ENCODE data around the gene CASP7.

CASP7 gene

GRCh38 chr10:113666682-113667252 is 12.9 kb upstream of the CASP7 start:
- peak; percentile 64 for DNase-seq (ENCODE audit: low read depth)

- DNase-seq (ENCODE audit: low read depth): peak; percentile 75
Observed at GRCh38 chr10:113680190-113681111, 739 bp downstream of the CASP7 start.

- DNase-seq (ENCODE audit: low read depth): no peak
Observed at GRCh38 chr10:113681533-113682470, 2.1 kb downstream of the CASP7 start.

GRCh38 chr10:113683300-113683699 is 3.6 kb downstream of the CASP7 start:
- DNase-seq (ENCODE audit: low read depth): no peak

GRCh38 chr10:113686028-113686427 is 6.3 kb downstream of the CASP7 start:
- DNase-seq (ENCODE audit: low read depth): no peak

- no peak for DNase-seq (ENCODE audit: low read depth)
Observed at GRCh38 chr10:113687037-113687436, 7.3 kb downstream of the CASP7 start.

GRCh38 chr10:113689057-113689456 is 9.3 kb downstream of the CASP7 start:
- no peak for DNase-seq (ENCODE audit: low read depth)

- DNase-seq (ENCODE audit: low read depth): no peak
Observed at GRCh38 chr10:113689574-113689973, 9.9 kb downstream of the CASP7 start.

- DNase-seq (ENCODE audit: low read depth): no peak
Observed at GRCh38 chr10:113690749-113691148, 11.0 kb downstream of the CASP7 start.

GRCh38 chr10:113691381-113691780 is 11.7 kb downstream of the CASP7 start:
- DNase-seq (ENCODE audit: low read depth): no peak

- DNase-seq (ENCODE audit: low read depth): no peak
Observed at GRCh38 chr10:113692271-113692670, 12.6 kb downstream of the CASP7 start.

GRCh38 chr10:113693348-113693747 is 13.6 kb downstream of the CASP7 start:
- no peak for DNase-seq (ENCODE audit: low read depth)

GRCh38 chr10:113695691-113696090 is 16.0 kb downstream of the CASP7 start:
- DNase-seq (ENCODE audit: low read depth): no peak

GRCh38 chr10:113697595-113697994 is 17.9 kb downstream of the CASP7 start:
- no peak for DNase-seq (ENCODE audit: low read depth)

- DNase-seq (ENCODE audit: low read depth): peak; percentile 65
Observed at GRCh38 chr10:113704637-113705343, 25.1 kb downstream of the CASP7 start.

GRCh38 chr10:113705344-113705652 is 25.6 kb downstream of the CASP7 start:
- DNase-seq (ENCODE audit: low read depth): no peak

- DNase-seq (ENCODE audit: low read depth): no peak
Observed at GRCh38 chr10:113706623-113707022, 26.9 kb downstream of the CASP7 start.

- no peak for DNase-seq (ENCODE audit: low read depth)
Observed at GRCh38 chr10:113708640-113709039, 28.9 kb downstream of the CASP7 start.

- DNase-seq (ENCODE audit: low read depth): peak; percentile 80
Observed at GRCh38 chr10:113709221-113709838, 29.6 kb downstream of the CASP7 start.

GRCh38 chr10:113711142-113711541 is 31.4 kb downstream of the CASP7 start:
- no peak for DNase-seq (ENCODE audit: low read depth)

GRCh38 chr10:113712024-113712423 is 32.3 kb downstream of the CASP7 start:
- no peak for DNase-seq (ENCODE audit: low read depth)

Data from ELR (cell line).